Muscle layer of colon (tissue), 2 donors: ENCODE measurements around the gene MAGOH.

Experiments used
- H3K27ac ChIP-seq: one replicate; pipeline ENCODE4 v1.7.0; 2013; ENCODE audit warnings: low read depth, mild to moderate bottlenecking, low read length, moderate library complexity
- H3K27me3 ChIP-seq, 2 donors: one replicate each; pipeline ENCODE4 v1.7.0; 2013; ENCODE audit warnings: low read length in 2 of 2, mild to moderate bottlenecking in 2 of 2; ENCODE audit not compliant: insufficient read depth in 2 of 2, control insufficient read depth in 1 of 2
- H3K36me3 ChIP-seq: one replicate; pipeline ENCODE4 v1.7.0; 2013; ENCODE audit warnings: mild to moderate bottlenecking, low read length; ENCODE audit not compliant: insufficient read depth
- H3K4me1 ChIP-seq: one replicate; pipeline ENCODE4 v1.7.0; 2013; ENCODE audit warnings: mild to moderate bottlenecking, low read length; ENCODE audit not compliant: insufficient read depth
- H3K4me3 ChIP-seq, 2 donors: one replicate each; pipeline ENCODE4 v1.7.0; 2013; ENCODE audit warnings: low read length in 2 of 2, low read depth in 1 of 2, mild to moderate bottlenecking in 1 of 2, moderate library complexity in 1 of 2
- H3K9ac ChIP-seq: one replicate; pipeline ENCODE4 v1.7.0; 2013; ENCODE audit warnings: low read length
- H3K9me3 ChIP-seq: one replicate; pipeline ENCODE4 v1.7.0; 2013; ENCODE audit warnings: mild to moderate bottlenecking, low read length
- donor health status: abdominal sarcoma.
- donor health status: Adenocarcinoma of cecum.

Gene MAGOH

GRCh38 chr1:53182111-53182593, 56.2 kb downstream of the MAGOH start:
- Histone ChIP-seq H3K4me3 (no peak overlapping the region), H3K36me3 (no peaks in the 10 kb centered on the region), H3K9ac (no peak overlapping the region), H3K9me3 (no peaks in the 10 kb centered on the region), H3K27me3 (no peaks in the 10 kb centered on the region), H3K27ac (no peak overlapping the region), H3K4me1 (peaks cover 15% of the 10 kb centered on the region)

DNA sequence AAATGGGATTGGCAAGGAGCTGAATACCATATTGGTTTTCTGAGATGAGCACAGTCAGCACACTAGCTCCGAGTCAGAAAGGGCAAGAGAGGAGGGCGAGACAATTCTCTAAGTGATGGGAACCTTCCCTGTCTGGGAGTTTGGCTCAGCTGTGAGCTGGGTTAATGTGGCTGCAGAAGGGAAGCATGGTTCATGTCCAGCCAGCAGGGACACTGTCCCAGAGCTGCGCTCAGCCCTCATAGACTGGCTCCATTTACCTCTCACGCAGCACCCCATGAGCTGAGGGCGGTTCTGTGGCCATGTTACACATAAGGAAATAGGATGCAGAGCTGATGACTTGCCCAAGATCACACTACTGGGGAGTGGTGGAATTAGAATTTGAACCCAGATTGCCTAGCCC, 57.4 kb downstream of the MAGOH start:
- H3K27ac ChIP-seq, result no peak overlapping the region
- H3K4me1 ChIP-seq, result peaks cover 27% of the 10 kb centered on the region
- no peak overlapping the region for H3K9ac ChIP-seq
- H3K4me3 ChIP-seq, result no peak overlapping the region
- no peaks in the 10 kb centered on the region for H3K9me3 ChIP-seq
- H3K27me3 ChIP-seq, result no peaks in the 10 kb centered on the region
- no peaks in the 10 kb centered on the region for H3K36me3 ChIP-seq

GRCh38 chr1:53180226-53180625, 58.1 kb downstream of the MAGOH start:
- Histone ChIP-seq H3K27me3 (no peaks in the 10 kb centered on the region), H3K4me3 (no peak overlapping the region), H3K27ac (no peak overlapping the region), H3K9ac (no peak overlapping the region), H3K4me1 (peaks cover 34% of the 10 kb centered on the region), H3K9me3 (no peaks in the 10 kb centered on the region), H3K36me3 (no peaks in the 10 kb centered on the region)
